Measurements from ENCODE around the gene IGSF23.
"Not testable (repeated sequence)": the region's sequence is repeated elsewhere in the genome, so short reads cannot be mapped to it uniquely, and the experiment has no call there.

The IGSF23 gene

DNA sequence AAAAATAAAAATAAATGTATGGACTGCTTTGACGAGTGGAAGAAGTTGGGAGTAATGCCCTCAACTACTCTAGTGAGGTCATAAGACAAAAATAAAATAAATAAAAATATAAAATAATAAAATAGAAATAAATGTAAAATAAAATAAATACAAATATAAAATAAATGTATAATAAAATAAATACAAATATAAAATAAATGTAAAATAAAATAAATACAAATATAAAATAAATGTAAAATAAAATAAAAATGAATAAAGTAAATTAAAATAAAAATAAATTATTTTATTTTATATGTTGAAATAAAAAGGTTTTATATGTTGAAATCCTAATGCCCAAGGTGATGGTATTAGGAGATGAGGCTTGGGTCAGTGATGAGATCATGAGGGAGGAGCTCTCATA is 20.1 kb upstream of the IGSF23 start:
- no peak for DNase-seq (ENCODE audit: low spot score)
- H3K27ac ChIP-seq: no peak overlapping the region
- ChIA-PET POLR2A (ENCODE audit: low non-redundant PET) (no interaction called here), CTCF (no interaction called here)
- TF ChIP-seq, protein P1, sequence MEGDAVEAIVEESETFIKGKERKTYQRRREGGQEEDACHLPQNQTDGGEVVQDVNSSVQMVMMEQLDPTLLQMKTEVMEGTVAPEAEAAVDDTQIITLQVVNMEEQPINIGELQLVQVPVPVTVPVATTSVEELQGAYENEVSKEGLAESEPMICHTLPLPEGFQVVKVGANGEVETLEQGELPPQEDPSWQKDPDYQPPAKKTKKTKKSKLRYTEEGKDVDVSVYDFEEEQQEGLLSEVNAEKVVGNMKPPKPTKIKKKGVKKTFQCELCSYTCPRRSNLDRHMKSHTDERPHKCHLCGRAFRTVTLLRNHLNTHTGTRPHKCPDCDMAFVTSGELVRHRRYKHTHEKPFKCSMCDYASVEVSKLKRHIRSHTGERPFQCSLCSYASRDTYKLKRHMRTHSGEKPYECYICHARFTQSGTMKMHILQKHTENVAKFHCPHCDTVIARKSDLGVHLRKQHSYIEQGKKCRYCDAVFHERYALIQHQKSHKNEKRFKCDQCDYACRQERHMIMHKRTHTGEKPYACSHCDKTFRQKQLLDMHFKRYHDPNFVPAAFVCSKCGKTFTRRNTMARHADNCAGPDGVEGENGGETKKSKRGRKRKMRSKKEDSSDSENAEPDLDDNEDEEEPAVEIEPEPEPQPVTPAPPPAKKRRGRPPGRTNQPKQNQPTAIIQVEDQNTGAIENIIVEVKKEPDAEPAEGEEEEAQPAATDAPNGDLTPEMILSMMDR (conservative IDR thresholded peaks at IDR 0.05; ENCODE audit: low read depth): no peak

DNA sequence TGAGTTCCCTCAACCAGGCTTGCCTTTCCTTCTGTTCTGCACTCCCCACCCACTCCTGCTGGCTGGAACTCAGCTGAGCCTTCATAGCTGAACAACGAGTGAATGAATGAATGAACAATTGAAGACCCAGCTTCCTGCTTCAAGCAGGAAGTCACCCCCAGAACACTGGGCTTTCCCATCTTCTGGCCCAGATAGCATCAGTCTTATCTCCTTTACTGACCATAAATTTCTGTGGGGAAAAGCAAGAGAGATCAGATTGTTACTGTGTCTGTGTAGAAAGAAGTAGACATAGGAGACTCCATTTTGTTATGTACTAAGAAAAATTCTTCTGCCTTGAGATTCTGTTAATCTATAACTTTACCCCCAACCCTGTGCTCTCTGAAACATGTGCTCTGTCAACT is 19.5 kb upstream of the IGSF23 start:
- DNase-seq (ENCODE audit: low spot score); H3K27ac ChIP-seq; CTCF ChIA-PET; POLR2A ChIA-PET (ENCODE audit: low non-redundant PET): not testable (repeated sequence)

DNA sequence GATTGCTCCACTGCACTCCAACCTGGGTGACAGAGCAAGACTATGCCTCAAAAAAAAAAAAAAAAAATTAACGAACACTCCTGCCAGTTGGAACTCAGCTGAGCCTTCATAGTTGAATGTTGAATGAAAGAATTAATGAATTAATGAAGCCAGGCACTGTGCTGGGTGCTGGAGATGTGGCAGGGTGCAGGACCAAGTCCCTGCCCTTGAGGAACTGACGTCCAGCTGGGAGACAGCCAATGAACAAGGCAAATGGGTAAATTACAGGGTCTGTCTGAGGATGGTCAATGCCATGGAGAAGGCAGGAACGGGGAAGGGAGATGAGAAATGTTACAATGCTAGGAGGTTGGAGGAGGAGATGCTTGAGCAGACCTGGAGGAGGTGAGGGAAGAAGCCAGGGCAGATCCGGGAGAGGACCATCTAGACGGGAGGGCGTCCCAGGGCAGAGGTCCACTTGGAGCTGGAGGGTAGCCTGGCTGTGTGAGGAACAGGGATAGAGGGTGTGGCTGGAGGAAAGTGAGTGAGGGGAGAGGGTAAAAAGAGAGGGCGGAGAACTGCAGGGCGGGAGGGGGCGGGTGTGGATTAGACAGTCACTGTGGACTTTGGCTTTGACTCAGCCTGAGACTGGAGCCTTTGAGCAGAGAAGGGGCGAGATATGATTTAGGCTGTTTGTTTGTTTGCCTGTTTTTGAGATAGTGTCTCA is 16.8 kb upstream of the IGSF23 start:
- ChIA-PET CTCF (interaction anchor here (0.5 to 1.0 kb wide), 4 partner anchors 13 to 174 kb away, joined by 3 to 4 read pairs (median 3); no protein-coding TSS in a partner anchor), POLR2A (ENCODE audit: low non-redundant PET) (no interaction called here)
- TF ChIP-seq, protein P1 (conservative IDR thresholded peaks at IDR 0.05; ENCODE audit: low read depth): no peak
- no peak for DNase-seq (ENCODE audit: low spot score)
- H3K27ac ChIP-seq: no peak overlapping the region

DNA sequence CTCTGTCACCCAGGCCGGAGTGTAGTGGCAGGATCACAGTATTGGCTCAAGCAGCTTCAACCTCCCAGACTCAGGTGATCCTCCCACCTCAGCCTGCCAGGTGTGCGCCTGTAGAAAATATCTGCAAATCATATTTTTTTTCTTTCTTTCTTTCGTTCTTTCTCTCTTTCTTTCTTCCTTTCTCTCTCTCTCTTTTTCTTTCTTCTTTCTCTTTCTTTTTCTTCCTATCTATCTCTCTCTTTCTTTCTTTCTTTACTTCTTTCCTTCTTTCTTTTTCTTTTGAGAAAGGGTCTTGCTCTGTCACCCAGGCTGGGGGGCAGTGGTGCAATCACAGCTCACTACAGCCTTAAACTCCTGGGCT is 16.3 kb upstream of the IGSF23 start:
- ChIA-PET POLR2A (ENCODE audit: low non-redundant PET) (no interaction called here), CTCF (interaction anchor here (0.5 to 1.0 kb wide), 2 partner anchors 19 to 174 kb away, joined by 3 read pairs; no protein-coding TSS in a partner anchor)
- TF ChIP-seq, protein P1 (conservative IDR thresholded peaks at IDR 0.05; ENCODE audit: low read depth): no peak

GRCh38 chr19:44598355-44598754 is 15.0 kb upstream of the IGSF23 start:
- no peak for DNase-seq (ENCODE audit: low spot score)
- TF ChIP-seq, protein P1 (conservative IDR thresholded peaks at IDR 0.05; ENCODE audit: low read depth): no peak
- ChIA-PET POLR2A (ENCODE audit: low non-redundant PET) (no interaction called here), CTCF (interaction anchor here (0.9 kb wide), 1 partner anchor 21 kb away, joined by 3 read pairs; no protein-coding TSS in a partner anchor)
- H3K27ac ChIP-seq: no peak overlapping the region

More for the DNA sequence above, 16.3 kb upstream of the IGSF23 start:
- DNase-seq (ENCODE audit: low spot score): no peak
- no peak overlapping the region for H3K27ac ChIP-seq

DNA sequence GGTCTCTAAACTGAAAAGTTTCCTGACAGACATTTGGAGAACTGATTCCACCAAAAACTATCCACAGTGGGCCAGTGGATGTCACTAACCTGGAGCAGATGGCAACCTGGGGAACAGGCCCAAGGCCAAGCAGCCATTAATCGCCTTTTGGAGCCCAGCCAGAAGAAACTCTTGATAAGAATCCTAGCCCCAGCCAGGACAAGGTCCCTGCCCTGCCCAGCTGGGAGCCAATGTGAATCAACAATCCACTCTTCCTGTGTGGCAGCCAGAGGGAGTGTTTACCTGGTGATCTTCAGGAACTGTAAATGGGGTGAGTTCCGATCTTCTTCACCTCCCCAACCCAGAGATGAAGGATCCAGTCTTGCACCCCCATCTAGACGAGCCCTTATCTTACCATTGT is 14.5 kb upstream of the IGSF23 start:
- POLR2A ChIA-PET (ENCODE audit: low non-redundant PET): no interaction called here
- TF ChIP-seq, protein P1 (conservative IDR thresholded peaks at IDR 0.05; ENCODE audit: low read depth): no peak
- H3K27ac ChIP-seq: no peak overlapping the region
- CTCF ChIA-PET: interaction anchor here (0.9 kb wide), 1 partner anchor 22 kb away, joined by 3 read pairs; no protein-coding TSS in a partner anchor
- no peak for DNase-seq (ENCODE audit: low spot score)

DNA sequence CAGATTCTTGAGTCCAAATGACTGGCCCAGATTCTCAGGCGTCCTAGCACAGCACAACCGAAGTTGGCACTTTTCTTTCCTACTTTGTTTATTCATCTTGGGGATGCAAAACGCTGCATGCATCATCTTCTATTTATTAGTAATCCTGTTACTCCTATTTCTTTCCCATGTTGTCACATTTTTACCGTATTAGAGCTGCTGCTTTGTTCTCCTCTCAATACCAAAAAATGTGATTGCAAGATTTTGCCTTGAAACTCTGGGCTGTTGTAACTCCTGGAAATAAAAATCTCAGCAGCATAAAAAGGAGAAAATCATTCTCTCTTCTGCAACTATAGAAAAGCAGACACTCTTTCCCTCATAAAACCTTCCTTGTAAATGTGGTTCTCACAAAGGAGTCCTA is 12.9 kb upstream of the IGSF23 start:
- TF ChIP-seq, protein P1 (conservative IDR thresholded peaks at IDR 0.05; ENCODE audit: low read depth): no peak
- ChIA-PET POLR2A (ENCODE audit: low non-redundant PET) (no interaction called here), CTCF (interaction anchor here (0.6 kb wide), 1 partner anchor 768 kb away, joined by 3 read pairs; no protein-coding TSS in a partner anchor)
- no peak for DNase-seq (ENCODE audit: low spot score)
- H3K27ac ChIP-seq: no peak overlapping the region

Measured in RWPE1 (cell line).